SK-N-MC (cell line): ENCODE measurements around the gene LRRC4C.

ENCODE experiments used
- DNase-seq: peaks from one replicate; pipeline ENCODE4 v3.0.0-alpha.2; 2011; ENCODE audit warnings: low read depth, low spot score
- H3K27ac ChIP-seq: fragments of 200-600 bp; sonication (generic); 2 replicates; pipeline ENCODE4 v1.5.1; 2016; ENCODE audit warnings: mixed run types
- H3K36me3 ChIP-seq: fragments of 200-600 bp; sonication (generic); 2 replicates; pipeline ENCODE4 v1.6.1; 2017; ENCODE audit warnings: antibody characterized with exemption, low read length, mixed read lengths; ENCODE audit not compliant: insufficient read depth
- H3K4me3 ChIP-seq: fragments of 200-600 bp; sonication (generic); 2 replicates; pipeline ENCODE4 v1.5.1; 2016
- H3K9ac ChIP-seq: fragments of 200-600 bp; sonication (generic); 2 replicates; pipeline ENCODE4 v1.8.0; 2017; ENCODE audit warnings: mixed run types, mixed read lengths; ENCODE audit not compliant: insufficient read length
- H3K9me3 ChIP-seq: fragments of 200-600 bp; sonication (generic); 2 replicates; pipeline ENCODE4 v1.6.1; 2017; ENCODE audit warnings: low read depth, mild to moderate bottlenecking, antibody characterized with exemption, low read length, moderate library complexity, mixed read lengths
- EZH2 ChIP-seq: fragments of 200-600 bp; sonication (generic); IDR thresholded peaks from one replicate; pipeline ENCODE4 v1.6.1; 2017; ENCODE audit warnings: antibody characterized with exemption
- FOXP2 ChIP-seq: optimal IDR thresholded peaks from 2 replicates; pipeline ENCODE3; 2011; ENCODE audit warnings: mild to moderate bottlenecking, moderate library complexity; ENCODE audit not compliant: insufficient read depth; ENCODE audit errors: extremely low read length, control extremely low read depth
- POLR2AphosphoS5 ChIP-seq: IDR thresholded peaks from 2 replicates; pipeline ENCODE4 v1.6.1; 2012; ENCODE audit warnings: mild to moderate bottlenecking, low read depth, low read length, borderline replicate concordance

The LRRC4C gene

DNA sequence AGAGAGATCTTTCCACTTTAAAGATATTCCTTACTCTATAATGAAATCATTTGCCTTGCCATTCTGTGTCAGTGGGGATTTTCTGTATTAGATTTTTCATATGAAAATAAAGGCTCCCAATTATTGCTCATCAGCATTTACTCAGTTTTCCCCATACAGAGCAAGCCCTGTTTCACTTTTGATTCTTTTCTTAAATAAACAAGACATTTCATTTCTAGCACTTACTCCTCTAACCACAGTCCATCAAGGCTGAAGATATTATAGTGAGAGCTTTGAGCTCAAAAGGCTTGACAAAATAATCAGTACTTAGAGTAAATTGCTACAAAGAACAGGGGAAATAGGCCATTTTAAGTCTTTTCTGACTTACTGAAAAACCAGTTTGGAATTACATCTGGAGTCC, 385.1 kb downstream of the LRRC4C start:
- no peak overlapping the region for H3K27ac ChIP-seq
- H3K36me3 ChIP-seq: no peaks in the 10 kb centered on the region
- no peak for DNase-seq
- no peak overlapping the region for H3K4me3 ChIP-seq
- H3K9ac ChIP-seq: no peak overlapping the region
- no peaks in the 10 kb centered on the region for H3K9me3 ChIP-seq
- TF ChIP-seq FOXP2 (no peak), POLR2AphosphoS5 (no peak), EZH2 (no peak)

DNA sequence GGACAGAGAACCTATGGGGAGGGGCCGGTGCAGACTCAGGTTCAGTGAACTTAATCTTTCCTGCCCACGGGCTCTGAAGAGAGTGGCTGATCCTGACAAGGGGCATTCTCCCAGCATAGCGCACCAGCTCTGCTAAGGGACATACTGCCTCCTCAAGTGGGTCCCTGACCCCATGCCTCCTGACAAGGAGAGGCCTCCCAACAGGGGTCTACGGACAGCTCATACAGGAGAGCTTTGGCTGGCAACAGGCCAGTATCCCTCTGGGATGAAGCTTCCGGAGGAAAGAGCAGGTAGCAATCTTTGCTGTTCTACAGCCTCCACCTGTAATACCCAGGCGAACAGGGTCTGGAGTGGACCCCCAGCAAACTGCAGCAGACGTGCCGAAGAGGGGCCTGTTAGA, 394.0 kb downstream of the LRRC4C start:
- Histone ChIP-seq H3K9ac (no peak overlapping the region), H3K36me3 (no peaks in the 10 kb centered on the region), H3K27ac (no peak overlapping the region), H3K9me3 (no peaks in the 10 kb centered on the region), H3K4me3 (no peak overlapping the region)
- no peak for DNase-seq
- TF ChIP-seq EZH2 (no peak), POLR2AphosphoS5 (no peak), FOXP2 (no peak)

DNA sequence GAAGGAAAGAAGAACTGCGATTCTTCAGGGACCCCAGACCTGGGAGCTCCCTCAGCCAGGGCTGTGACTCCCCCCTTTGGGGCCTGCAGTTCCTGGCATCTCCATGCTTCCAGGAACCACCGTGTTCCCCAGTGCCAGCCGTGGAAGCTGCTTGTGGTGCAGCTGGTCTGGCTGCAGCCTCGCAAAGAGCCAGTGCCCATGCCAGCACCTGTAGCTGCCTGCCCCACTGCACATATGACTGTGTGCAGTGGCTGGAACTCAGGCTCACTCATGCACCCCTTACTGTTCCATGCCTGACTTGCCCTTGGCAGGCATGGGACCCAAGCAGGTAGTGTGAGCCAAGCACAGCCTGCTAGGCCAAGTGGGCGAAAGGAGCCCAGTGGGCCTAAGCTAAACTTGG, 401.3 kb downstream of the LRRC4C start:
- DNase-seq: no peak
- no peaks in the 10 kb centered on the region for H3K9me3 ChIP-seq
- H3K9ac ChIP-seq: no peak overlapping the region
- no peaks in the 10 kb centered on the region for H3K36me3 ChIP-seq
- TF ChIP-seq POLR2AphosphoS5 (no peak), FOXP2 (no peak), EZH2 (no peak)
- H3K27ac ChIP-seq: no peak overlapping the region
- no peak overlapping the region for H3K4me3 ChIP-seq

DNA sequence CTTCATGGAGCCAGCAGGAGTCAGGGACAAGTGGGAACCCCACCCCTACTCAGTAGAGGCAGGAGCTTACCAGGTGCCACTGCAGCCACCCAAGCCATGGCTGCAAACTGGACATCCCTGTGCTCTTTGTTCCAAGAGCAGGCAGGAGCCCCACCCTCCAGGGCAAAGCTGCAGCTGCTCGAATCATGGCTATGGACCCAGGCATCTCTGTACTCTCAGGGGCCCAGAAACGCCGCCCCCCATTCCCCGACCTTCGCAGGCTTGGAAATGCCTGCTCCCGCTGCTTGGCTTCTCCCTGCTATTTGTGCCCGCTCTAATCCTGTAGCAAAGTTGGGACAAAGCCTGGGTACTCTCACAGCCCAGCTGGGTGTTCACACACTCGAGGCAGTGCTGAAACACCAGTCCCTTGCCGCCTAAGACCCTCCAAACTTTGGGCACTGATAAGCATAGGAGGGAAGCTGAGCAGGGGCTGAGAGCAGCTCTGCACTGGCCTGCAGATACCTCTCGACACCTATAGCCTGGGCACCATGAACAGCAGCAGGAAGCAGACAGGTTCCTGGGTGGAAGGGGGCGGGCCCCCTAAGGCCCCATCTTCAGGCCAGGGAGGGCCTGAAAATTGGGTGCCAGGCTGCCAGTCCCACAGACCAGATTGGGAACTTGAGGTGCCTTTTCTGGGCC, 402.4 kb downstream of the LRRC4C start:
- Histone ChIP-seq H3K9ac (no peak overlapping the region), H3K4me3 (no peak overlapping the region), H3K9me3 (no peaks in the 10 kb centered on the region), H3K36me3 (no peaks in the 10 kb centered on the region), H3K27ac (no peak overlapping the region)
- no peak for TF ChIP-seq FOXP2
- no peak for TF ChIP-seq POLR2AphosphoS5
- no peak for TF ChIP-seq EZH2
- no peak for DNase-seq

DNA sequence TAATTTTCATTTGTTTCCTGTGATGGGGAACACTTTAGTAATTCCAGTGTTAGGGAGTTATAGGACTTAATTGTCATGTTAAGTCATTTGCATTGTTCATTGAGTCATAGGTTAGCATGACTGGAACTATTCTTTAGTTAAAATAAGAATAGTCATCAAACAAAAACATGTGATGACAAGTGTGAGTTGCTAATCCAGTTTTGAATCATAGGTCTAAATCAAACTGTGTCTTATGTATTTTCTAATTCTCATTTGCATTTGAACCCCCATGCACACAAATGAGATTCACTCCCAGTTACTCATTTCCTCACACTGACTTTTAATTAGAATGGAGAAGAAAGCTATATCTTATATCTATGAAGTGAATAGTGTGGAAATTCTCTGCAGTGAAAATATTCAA, 405.6 kb downstream of the LRRC4C start:
- H3K9ac ChIP-seq: no peak overlapping the region
- no peak overlapping the region for H3K4me3 ChIP-seq
- H3K36me3 ChIP-seq: no peaks in the 10 kb centered on the region
- H3K27ac ChIP-seq: no peak overlapping the region
- DNase-seq: no peak
- no peaks in the 10 kb centered on the region for H3K9me3 ChIP-seq
- TF ChIP-seq FOXP2: no peak
- TF ChIP-seq POLR2AphosphoS5: no peak
- TF ChIP-seq EZH2: no peak

DNA sequence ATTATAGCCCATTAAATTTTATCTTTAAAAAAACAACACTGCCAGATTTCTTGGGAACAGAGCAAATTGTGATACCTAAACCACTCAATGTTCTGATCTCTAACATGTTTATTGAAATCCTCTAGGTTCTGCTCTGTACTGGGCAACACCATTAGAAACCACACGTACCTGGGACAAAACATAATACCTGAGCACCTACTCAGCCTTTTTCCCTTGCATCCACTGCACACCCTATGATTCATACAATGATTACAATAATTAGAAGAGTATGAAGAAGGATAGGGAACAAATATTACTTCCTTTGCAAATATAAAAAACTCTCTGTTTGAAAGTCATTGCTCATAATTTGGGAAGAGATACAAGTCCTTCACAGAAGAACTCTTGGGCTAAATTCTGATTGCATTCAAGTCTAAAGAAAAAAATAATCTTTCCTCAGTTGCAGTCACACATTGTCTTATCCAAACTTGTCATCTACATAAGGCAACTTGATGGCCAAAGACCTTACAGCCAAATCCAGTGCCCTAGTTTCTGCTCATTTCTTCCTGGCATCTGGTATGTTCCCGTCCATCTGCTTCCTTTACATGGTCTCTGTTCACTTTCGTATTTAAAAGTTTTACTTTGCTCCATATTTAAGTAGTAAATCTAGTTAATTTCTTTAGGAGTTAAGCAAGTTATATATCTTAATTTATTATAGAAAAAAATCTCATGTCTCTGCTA, 407.4 kb downstream of the LRRC4C start:
- Histone ChIP-seq H3K27ac (no peak overlapping the region), H3K4me3 (no peak overlapping the region), H3K9me3 (no peaks in the 10 kb centered on the region), H3K9ac (no peak overlapping the region), H3K36me3 (no peaks in the 10 kb centered on the region)
- TF ChIP-seq POLR2AphosphoS5 (no peak), EZH2 (no peak), FOXP2 (no peak)
- DNase-seq: no peak

DNA sequence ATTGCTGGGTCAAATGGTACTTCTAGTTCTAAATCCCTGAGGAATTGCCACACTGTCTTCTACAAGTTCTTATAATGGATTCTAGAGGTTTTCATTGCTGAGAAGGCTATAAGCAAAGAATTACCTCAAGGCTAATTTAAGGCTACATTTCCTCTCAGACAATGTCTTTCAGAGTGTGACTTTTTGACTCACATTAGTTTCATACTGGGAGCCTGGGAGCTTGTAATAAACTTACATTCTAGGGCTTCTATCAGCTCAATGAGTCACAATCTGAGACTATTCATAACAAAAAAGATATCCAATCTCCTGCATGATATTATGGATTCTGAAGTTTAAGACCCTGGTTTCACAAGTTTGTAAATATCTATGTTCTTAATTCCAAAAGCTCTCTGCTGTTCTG, 408.7 kb downstream of the LRRC4C start:
- Histone ChIP-seq H3K36me3 (no peaks in the 10 kb centered on the region), H3K27ac (no peak overlapping the region), H3K9ac (no peak overlapping the region), H3K9me3 (no peaks in the 10 kb centered on the region), H3K4me3 (no peak overlapping the region)
- TF ChIP-seq EZH2 (no peak), FOXP2 (no peak), POLR2AphosphoS5 (no peak)
- DNase-seq: no peak

DNA sequence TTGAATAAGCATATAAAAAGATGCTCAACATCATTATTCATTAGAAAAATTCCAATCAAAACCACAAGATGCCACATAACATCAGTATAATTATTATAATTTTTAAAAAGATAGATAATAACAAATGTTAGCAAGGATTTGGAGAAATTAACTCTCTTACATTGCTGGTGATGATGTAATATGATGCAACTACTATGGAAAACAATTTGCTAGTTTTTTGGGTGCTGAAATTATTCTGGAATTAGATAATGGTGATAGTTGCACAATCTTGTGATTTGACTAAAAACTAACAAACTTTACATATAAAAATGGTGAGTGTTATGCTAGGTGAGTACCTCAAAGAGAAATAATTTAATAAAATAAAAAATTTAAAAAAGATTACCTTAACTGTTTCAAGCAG, 412.2 kb downstream of the LRRC4C start:
- H3K27ac ChIP-seq: no peak overlapping the region
- H3K36me3 ChIP-seq: no peaks in the 10 kb centered on the region
- no peak overlapping the region for H3K9ac ChIP-seq
- no peak for DNase-seq
- H3K9me3 ChIP-seq: no peaks in the 10 kb centered on the region
- H3K4me3 ChIP-seq: no peak overlapping the region
- no peak for TF ChIP-seq POLR2AphosphoS5
- no peak for TF ChIP-seq FOXP2
- TF ChIP-seq EZH2: no peak
